ENCODE results near the gene KRTAP5-9. TPM values are rescaled to one million over a fixed set of nuclear protein-coding genes. Genes with fewer than 3 reads are reported as not detected.

Gene KRTAP5-9
- total and polyA plus RNA-seq, 4 donors = 0.06 TPM; not detected in 3

- H3K9me3 ChIP-seq (ENCODE audit: control insufficient read depth in 4 of 4, low read length in 3 of 4) = no peaks in the 10 kb centered on the region
- TF ChIP-seq YY1 (IDR thresholded peaks at IDR 0.05) (no peak), RXRA (IDR thresholded peaks at IDR 0.05) (no peak), EGR1 (IDR thresholded peaks at IDR 0.05; ENCODE audit: low read depth in 2 of 2) (no peak), HNF4A (conservative IDR thresholded peaks at IDR 0.05) (no peak), JUND (IDR thresholded peaks at IDR 0.05) (no peak), SP1 (IDR thresholded peaks at IDR 0.05) (no peak), ATF3 (IDR thresholded peaks at IDR 0.05) (no peak), GABPA (IDR thresholded peaks at IDR 0.05 in 1 of 2, conservative IDR thresholded peaks at IDR 0.05 in 1 of 2) (no peak), TAF1 (conservative IDR thresholded peaks at IDR 0.05) (no peak), FOXA1 (IDR thresholded peaks at IDR 0.05) (no peak), NR2F2 (IDR thresholded peaks at IDR 0.05) (no peak), CTCF (IDR thresholded peaks at IDR 0.05; ENCODE audit: low read depth, low read length, missing input control) (no peak), FOXA2 (IDR thresholded peaks at IDR 0.05) (no peak), HNF4G (IDR thresholded peaks at IDR 0.05) (no peak)
- TF ChIP-seq, protein P1, sequence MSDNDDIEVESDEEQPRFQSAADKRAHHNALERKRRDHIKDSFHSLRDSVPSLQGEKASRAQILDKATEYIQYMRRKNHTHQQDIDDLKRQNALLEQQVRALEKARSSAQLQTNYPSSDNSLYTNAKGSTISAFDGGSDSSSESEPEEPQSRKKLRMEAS (IDR thresholded peaks at IDR 0.05) = no peak
- TF ChIP-seq, protein P2, sequence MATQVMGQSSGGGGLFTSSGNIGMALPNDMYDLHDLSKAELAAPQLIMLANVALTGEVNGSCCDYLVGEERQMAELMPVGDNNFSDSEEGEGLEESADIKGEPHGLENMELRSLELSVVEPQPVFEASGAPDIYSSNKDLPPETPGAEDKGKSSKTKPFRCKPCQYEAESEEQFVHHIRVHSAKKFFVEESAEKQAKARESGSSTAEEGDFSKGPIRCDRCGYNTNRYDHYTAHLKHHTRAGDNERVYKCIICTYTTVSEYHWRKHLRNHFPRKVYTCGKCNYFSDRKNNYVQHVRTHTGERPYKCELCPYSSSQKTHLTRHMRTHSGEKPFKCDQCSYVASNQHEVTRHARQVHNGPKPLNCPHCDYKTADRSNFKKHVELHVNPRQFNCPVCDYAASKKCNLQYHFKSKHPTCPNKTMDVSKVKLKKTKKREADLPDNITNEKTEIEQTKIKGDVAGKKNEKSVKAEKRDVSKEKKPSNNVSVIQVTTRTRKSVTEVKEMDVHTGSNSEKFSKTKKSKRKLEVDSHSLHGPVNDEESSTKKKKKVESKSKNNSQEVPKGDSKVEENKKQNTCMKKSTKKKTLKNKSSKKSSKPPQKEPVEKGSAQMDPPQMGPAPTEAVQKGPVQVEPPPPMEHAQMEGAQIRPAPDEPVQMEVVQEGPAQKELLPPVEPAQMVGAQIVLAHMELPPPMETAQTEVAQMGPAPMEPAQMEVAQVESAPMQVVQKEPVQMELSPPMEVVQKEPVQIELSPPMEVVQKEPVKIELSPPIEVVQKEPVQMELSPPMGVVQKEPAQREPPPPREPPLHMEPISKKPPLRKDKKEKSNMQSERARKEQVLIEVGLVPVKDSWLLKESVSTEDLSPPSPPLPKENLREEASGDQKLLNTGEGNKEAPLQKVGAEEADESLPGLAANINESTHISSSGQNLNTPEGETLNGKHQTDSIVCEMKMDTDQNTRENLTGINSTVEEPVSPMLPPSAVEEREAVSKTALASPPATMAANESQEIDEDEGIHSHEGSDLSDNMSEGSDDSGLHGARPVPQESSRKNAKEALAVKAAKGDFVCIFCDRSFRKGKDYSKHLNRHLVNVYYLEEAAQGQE (IDR thresholded peaks at IDR 0.05) = no peak
- no peak overlapping the region for H3K27ac ChIP-seq (ENCODE audit: low read depth in 1 of 2, low read length in 2 of 2)
- no peaks in the 10 kb centered on the region for H3K27me3 ChIP-seq (ENCODE audit: control insufficient read depth in 4 of 4, insufficient read depth in 4 of 4, low read length in 3 of 4)
- no peak for DNase-seq (ENCODE audit: low spot score)
- H3K36me3 ChIP-seq (ENCODE audit: control insufficient read depth in 4 of 4, insufficient read depth in 3 of 4, low read depth in 1 of 4, low read length in 3 of 4) = no peaks in the 10 kb centered on the region
- H3K9ac ChIP-seq (ENCODE audit: low read depth in 1 of 2, low read length in 2 of 2) = no peak overlapping the region
- WGBS = 89% methylated on average over 5 of the region's 5 CpGs
- H3K4me1 ChIP-seq (ENCODE audit: control insufficient read depth in 4 of 4, insufficient read depth in 4 of 4, low read length in 3 of 4) = no peaks in the 10 kb centered on the region
- H3K4me3 ChIP-seq (ENCODE audit: low read depth in 1 of 3, low read length in 3 of 3) = no peak overlapping the region
These were observed 26.2 kb downstream of the KRTAP5-9 start for GRCh38 chr11:71574418-71574817.

GRCh38 chr11:71575723-71576424, 27.7 kb downstream of the KRTAP5-9 start:
- no peak overlapping the region for H3K27ac ChIP-seq (ENCODE audit: low read depth in 1 of 2, low read length in 2 of 2)
- no peaks in the 10 kb centered on the region for H3K4me1 ChIP-seq (ENCODE audit: control insufficient read depth in 4 of 4, insufficient read depth in 4 of 4, low read length in 3 of 4)
- no peak for DNase-seq (ENCODE audit: low spot score)
- H3K4me3 ChIP-seq (ENCODE audit: low read depth in 1 of 3, low read length in 3 of 3) = no peak overlapping the region
- H3K27me3 ChIP-seq (ENCODE audit: control insufficient read depth in 4 of 4, insufficient read depth in 4 of 4, low read length in 3 of 4) = no peaks in the 10 kb centered on the region
- H3K36me3 ChIP-seq (ENCODE audit: control insufficient read depth in 4 of 4, insufficient read depth in 3 of 4, low read depth in 1 of 4, low read length in 3 of 4) = no peaks in the 10 kb centered on the region
- WGBS = 90% methylated on average over 4 of the region's 4 CpGs
- no peaks in the 10 kb centered on the region for H3K9me3 ChIP-seq (ENCODE audit: control insufficient read depth in 4 of 4, low read length in 3 of 4)
- H3K9ac ChIP-seq (ENCODE audit: low read depth in 1 of 2, low read length in 2 of 2) = no peak overlapping the region
- TF ChIP-seq FOXA1 (IDR thresholded peaks at IDR 0.05) (no peak), ZBTB33 (IDR thresholded peaks at IDR 0.05) (no peak), RAD21 (IDR thresholded peaks at IDR 0.05) (no peak), EGR1 (IDR thresholded peaks at IDR 0.05; ENCODE audit: low read depth in 2 of 2) (no peak), YY1 (IDR thresholded peaks at IDR 0.05) (no peak), CTCF (IDR thresholded peaks at IDR 0.05; ENCODE audit: low read depth, low read length, missing input control) (no peak)
- TF ChIP-seq, protein P2 (IDR thresholded peaks at IDR 0.05) = no peak

All from liver (tissue), 9 donors.